PC-9 (cell line): ENCODE data around the gene FOXO3.

Source experiments
- CTCF ChIP-seq: fragments of 200-600 bp; sonication (generic); conservative IDR thresholded peaks from 2 replicates; pipeline ENCODE4 v1.6.1; 2017; ENCODE audit warnings: mixed run types, antibody characterized with exemption, mild to moderate bottlenecking, moderate library complexity
- EZH2 ChIP-seq: fragments of 200-600 bp; sonication (generic); IDR thresholded peaks from 2 replicates; pipeline ENCODE4 v1.8.0; 2017; ENCODE audit warnings: antibody characterized with exemption, low read depth

GRCh38 chr6:108672641-108673040 lies 111.9 kb downstream of the FOXO3 start:
- TF ChIP-seq EZH2 = no peak
- TF ChIP-seq CTCF = no peak
